Fibroblast of mammary gland (primary cell): ENCODE measurements around the gene TUB.

ENCODE experiments used
- DNase-seq: peaks from one replicate; pipeline ENCODE4 v3.0.0-alpha.2; 2010; ENCODE audit warnings: low read depth
- H3K4me3 ChIP-seq: 2 replicates; pipeline ENCODE4 v1.5.1; 2011; ENCODE audit warnings: low read depth, mild to moderate bottlenecking, low read length, moderate library complexity; ENCODE audit not compliant: control insufficient read depth
- TF ChIP-seq, protein P1 (sequence below): conservative IDR thresholded peaks from 2 replicates; pipeline ENCODE4 v1.5.1; 2011; ENCODE audit warnings: low read depth, low read length, inconsistent platforms; ENCODE audit not compliant: control insufficient read depth, insufficient read depth

TUB gene

DNA sequence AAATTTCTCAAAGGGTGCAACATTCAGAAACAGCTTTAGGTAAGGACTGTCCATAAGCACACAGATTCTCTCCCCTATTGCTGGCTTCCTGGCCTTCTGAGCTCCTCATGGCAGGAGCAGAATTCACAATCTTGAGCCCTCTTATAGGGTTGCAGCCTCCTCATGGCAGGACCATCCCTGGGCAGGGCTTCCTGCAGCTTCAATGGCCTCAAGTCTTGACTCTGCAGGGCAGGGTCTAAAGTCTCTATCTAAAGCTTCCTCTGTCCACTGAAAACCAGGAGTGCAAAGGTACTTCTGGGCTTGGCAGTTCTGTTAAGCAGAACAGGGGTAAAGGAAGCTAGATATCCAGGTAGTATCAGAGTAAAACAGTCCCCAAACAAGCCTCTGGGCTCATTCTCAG lies 28.7 kb downstream of the TUB start:
- H3K4me3 ChIP-seq: no peak overlapping the region
- no peak for DNase-seq
- TF ChIP-seq, protein P1, sequence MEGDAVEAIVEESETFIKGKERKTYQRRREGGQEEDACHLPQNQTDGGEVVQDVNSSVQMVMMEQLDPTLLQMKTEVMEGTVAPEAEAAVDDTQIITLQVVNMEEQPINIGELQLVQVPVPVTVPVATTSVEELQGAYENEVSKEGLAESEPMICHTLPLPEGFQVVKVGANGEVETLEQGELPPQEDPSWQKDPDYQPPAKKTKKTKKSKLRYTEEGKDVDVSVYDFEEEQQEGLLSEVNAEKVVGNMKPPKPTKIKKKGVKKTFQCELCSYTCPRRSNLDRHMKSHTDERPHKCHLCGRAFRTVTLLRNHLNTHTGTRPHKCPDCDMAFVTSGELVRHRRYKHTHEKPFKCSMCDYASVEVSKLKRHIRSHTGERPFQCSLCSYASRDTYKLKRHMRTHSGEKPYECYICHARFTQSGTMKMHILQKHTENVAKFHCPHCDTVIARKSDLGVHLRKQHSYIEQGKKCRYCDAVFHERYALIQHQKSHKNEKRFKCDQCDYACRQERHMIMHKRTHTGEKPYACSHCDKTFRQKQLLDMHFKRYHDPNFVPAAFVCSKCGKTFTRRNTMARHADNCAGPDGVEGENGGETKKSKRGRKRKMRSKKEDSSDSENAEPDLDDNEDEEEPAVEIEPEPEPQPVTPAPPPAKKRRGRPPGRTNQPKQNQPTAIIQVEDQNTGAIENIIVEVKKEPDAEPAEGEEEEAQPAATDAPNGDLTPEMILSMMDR: no peak

DNA sequence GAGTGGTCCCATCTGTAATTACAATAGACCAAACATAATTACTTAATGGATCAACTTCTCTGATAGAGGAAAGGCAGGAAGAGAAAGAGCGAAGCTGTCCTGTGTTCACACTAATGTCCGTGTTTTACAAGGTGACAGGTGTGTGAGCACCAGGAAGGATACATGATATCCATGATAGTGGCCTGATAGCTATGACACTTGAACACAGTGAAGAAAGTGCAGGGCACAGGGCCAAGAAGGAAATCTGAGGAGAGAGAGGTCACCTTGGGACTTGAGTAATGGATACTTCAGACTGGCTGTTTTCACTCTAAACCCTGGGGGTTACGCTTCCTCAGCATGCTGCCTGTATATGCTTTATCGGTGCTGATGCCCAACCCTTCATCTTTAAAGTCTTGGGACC lies 29.4 kb downstream of the TUB start:
- TF ChIP-seq, protein P1: no peak
- no peak overlapping the region for H3K4me3 ChIP-seq
- no peak for DNase-seq

DNA sequence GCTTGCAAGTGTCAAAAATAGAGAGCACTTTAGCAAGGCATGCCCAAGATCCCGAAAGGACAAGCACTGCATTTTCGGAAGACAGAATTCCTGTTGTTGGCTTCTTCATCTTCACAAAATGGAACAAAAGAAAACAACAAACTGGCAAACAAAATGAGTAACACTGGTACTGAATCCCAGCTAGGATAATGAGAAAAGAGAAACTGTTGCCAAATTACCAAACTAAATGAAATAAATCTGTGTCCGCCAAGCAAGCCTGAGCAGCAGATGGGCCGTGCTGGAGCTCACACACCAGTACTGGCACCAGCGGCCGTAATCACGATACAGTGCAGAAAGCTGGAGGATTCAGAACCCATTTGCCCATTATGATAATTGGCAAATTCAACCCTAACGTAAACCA lies 30.6 kb downstream of the TUB start:
- H3K4me3 ChIP-seq: no peak overlapping the region
- no peak for DNase-seq
- TF ChIP-seq, protein P1: no peak

DNA sequence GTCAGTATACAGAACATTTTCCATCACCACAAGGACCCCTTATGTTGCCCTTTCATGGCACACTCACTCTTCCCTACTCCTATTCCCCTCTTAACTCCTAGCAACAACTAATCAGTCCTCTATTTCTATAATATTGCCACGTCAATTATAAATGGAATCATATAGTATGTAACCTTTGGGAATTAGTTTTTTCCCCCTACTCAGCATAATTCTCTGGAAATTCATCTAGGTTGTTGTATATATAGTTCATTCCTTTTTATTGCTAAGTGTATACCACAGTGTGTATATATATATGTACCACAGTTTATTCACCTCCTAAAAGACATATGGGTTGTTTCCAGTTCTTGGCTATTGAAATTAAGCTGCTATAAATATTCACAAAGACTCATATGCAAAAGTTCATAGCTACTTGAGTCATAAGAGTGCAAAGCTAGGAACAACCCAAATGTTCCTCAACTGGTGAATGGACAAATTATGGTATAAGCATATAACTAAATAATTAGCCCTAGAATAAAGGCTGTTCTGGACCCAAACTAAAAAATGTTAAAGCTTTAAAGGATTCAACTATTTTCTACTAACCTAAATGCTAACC lies 41.3 kb downstream of the TUB start:
- no peak for DNase-seq
- no peak overlapping the region for H3K4me3 ChIP-seq
- TF ChIP-seq, protein P1: no peak

DNA sequence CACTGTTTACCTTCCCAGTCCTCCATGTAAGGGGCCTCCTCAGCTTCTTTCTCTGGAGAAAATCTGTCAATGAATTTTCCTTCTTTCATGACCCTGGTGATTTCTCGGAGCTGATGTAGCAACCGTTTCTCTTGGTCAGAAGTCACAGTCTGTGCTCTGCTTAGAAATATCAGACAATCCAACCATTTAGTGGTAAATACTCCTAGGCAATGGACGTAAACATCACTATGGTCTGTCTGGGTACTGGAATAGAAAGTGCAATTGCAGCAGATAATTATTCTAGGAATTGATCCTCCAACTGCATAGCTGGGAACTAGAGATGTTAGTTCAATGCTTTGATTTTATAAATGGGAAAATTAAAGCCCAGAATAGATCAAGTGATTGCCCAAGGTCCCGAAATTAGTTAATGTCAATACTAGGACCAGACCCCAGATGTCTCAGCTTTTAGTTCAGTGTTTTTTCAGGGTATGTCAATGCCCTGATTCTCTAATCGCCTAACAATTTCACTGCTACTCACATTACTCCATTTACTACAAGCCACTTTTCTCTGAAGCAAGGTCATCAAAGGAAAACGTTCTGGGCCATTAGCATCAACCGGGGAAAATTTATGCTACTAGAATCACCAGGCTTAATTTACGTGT lies 45.8 kb downstream of the TUB start:
- TF ChIP-seq, protein P1: no peak
- no peak overlapping the region for H3K4me3 ChIP-seq
- no peak for DNase-seq

DNA sequence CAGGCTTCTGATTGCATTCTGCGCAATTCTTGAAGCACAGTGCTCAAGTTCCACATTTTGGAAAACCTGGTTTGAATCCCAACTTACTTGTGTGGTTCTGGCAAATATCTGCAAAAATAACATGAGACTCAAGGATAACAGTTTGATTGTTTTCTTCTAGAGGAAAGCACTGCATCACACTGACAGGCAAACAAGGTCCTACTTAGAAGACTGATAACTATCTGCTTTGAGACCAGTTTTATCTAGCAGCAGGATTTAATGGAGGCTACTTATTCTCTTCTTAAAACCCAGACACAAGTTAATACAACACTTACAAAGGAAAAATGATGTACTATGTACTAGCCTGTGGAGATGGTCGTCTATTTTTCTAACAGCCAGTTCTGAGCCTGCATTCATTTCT lies 46.4 kb downstream of the TUB start:
- no peak overlapping the region for H3K4me3 ChIP-seq
- no peak for DNase-seq
- TF ChIP-seq, protein P1: no peak
